ENCODE results near the gene IQCM.

Gene IQCM

GRCh38 chr4:149784018-149784417 is 31.6 kb downstream of the IQCM start:
- in situ Hi-C loops (cut with MboI; ENCODE audit: low sequenced_read_pairs): no loop called here

GRCh38 chr4:149781150-149781549 is 34.5 kb downstream of the IQCM start:
- in situ Hi-C loops (cut with MboI; ENCODE audit: low sequenced_read_pairs): no loop called here

DNA sequence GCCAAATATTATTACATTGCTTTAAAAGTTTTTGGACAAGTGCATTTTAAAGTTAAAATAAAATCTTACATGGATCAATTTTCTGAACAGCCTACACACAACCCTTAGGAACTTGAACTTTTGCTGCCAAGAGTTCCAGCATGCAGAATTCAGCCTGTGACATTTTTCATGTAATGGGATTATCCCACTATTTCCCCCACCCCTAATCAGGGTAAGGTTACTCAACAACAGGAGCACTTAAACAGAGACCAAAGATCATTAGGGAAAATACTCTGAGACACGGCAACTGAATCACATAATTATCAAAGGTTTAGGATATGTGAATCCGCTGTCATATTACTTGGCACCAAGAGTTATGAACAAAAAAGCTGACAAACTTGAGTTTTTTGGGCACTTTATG is 47.2 kb downstream of the IQCM start:
- in situ Hi-C loops (cut with MboI; ENCODE audit: low sequenced_read_pairs): no loop called here

- in situ Hi-C loops (cut with MboI; ENCODE audit: low sequenced_read_pairs): no loop called here
Measured at GRCh38 chr4:149766135-149766534, 49.5 kb downstream of the IQCM start.

DNA sequence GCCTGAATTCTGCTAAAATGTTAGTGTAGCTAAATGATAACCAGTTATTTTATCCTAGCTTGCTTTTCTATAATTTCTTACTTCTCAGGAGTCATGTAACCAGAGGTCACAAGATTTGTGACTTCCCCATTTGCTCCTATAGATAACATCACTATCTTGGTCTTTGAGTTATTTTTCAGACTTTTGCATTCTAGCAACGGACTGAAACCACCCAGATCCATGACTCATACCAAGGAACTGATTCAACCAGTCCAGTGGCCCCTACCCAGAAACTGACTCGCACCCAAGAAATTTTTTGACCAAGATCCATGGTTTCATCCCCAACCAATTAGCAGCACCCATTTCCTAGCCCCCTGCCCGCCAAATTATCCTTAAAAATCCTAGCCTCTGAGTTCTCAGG is 50.0 kb downstream of the IQCM start:
- in situ Hi-C loops (cut with MboI; ENCODE audit: low sequenced_read_pairs): no loop called here

DNA sequence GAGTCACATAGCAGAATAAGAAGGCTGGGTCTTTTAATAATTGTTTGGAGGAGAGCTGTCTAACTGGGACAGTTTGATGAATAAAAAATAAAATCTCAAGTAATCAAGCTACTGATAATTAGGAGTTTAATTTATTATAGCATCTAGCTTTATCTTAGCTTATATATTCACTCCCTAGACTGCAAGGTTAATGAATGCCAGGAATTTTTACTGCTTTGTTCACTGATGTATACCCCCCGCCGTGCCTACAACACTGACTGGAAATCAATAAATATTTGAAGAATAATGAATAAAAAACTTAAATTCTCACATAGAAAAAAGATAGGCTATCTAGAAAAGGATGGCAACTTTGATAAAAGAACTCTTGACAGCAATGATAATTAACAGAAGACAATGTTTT is 59.7 kb downstream of the IQCM start:
- in situ Hi-C loops (cut with MboI; ENCODE audit: low sequenced_read_pairs): no loop called here

DNA sequence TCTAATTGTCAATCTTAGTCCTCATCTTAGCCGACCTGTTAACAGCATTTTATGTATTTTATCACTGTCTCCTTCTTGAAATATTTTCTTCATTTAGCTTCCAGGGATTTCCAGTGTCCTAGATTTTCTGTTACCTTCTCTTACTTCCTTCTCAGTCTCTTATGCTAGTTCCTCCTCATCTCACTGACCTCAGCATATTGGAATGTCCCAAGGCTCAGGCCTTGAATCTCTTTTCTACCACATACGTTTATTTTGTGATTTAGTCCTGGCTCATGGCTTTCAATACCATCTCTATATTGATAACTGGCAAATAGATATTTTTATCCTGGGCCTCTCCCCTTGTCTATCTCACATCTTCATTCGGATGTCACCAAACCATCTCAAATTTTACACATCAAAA is 61.1 kb downstream of the IQCM start:
- in situ Hi-C loops (cut with MboI; ENCODE audit: low sequenced_read_pairs): no loop called here

DNA sequence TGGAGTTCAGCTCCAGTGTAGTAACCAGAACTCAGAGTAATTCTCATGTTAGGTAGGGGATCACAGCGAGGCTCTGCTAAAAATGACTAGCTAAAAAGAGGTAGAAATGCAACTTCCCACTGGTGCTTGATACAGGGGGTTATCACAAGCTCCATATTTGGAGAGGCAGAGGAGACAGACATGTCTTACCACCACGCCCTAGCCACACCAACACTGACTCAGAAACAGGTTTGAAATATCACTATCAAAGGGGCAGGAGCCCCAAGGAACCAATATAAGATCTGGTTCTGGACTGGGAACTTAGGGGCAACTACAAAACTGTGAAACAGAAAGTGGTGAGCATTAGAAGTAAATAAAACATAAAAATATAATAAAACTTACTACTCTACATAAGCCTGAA is 62.9 kb downstream of the IQCM start:
- in situ Hi-C loops (cut with MboI; ENCODE audit: low sequenced_read_pairs): no loop called here

DNA sequence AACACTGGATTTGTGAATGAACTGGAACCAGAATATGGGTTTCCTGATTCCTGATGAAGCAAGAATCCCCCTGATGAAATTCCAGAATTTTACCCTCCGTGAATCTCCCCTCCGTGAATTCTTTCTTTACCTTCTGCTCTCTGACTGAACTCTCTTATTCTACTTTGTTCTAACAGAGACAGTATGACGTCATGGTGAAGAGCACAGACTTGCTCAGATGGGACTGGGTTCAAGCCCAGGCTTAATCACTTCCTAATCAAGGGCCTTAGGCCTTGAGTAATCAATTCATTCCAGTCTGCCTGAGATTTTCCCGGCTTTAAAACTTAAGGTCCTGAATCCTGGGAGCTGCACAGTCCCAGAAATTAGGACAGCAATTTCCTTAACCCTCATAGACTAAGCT is 64.5 kb downstream of the IQCM start:
- in situ Hi-C loops (cut with MboI; ENCODE audit: low sequenced_read_pairs): no loop called here

GRCh38 chr4:149749784-149750183 is 65.9 kb downstream of the IQCM start:
- in situ Hi-C loops (cut with MboI; ENCODE audit: low sequenced_read_pairs): no loop called here

GRCh38 chr4:149747646-149748045 is 68.0 kb downstream of the IQCM start:
- in situ Hi-C loops (cut with MboI; ENCODE audit: low sequenced_read_pairs): no loop called here

- in situ Hi-C loops (cut with MboI; ENCODE audit: low sequenced_read_pairs): no loop called here
Measured at GRCh38 chr4:149746276-149746675, 69.4 kb downstream of the IQCM start.

DNA sequence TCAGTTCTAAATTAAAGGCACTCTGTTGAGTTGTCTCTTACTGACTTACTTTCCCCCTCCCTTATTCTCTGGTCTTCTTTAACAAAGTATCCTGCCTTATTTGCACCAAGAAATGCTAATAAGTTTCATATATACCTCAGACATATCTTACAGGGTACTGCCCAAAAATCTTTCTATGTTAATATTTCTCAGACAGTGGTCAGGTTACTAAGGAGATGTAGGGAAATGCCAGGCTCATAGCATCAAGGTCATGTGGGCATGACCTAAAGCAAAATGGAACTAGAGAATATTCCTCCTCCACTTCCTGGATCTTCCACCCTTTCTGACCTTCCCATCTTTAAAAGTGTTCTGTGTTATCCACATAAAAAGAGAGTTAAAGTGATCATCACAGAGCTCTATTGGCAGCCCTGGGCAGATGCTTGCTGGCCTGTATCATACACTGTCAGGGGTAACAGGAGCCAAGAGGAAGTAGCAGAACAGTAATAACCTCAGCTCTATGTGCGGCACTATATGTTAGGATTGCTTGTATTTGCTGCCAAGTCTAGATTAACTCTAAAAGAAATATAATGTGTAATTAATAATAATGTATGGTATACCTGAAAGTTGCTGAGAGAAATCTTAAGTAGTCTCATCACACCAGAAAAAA is 74.3 kb downstream of the IQCM start:
- in situ Hi-C loops (cut with MboI; ENCODE audit: low sequenced_read_pairs): no loop called here

GRCh38 chr4:149738156-149738555 is 77.5 kb downstream of the IQCM start:
- in situ Hi-C loops (cut with MboI; ENCODE audit: low sequenced_read_pairs): no loop called here

GRCh38 chr4:149735796-149736195 is 79.8 kb downstream of the IQCM start:
- in situ Hi-C loops (cut with MboI; ENCODE audit: low sequenced_read_pairs): no loop called here

DNA sequence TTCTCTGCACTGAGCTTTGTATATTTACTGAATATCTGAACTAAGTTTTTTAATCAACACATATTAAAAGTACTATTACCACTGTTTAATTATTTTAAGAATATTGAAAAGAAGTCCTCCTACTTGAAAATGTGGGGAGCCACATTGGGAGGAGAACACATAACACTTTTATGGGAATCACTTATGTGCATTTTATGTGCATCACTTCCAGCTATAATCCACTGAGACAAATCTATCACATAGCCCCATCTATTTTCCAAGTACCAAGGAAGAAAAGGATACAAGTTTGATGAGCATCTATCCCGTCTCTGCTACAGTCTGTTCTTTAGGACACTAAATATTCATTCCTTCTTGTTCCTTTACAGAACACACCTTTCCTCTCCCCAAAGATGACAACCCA is 87.2 kb downstream of the IQCM start:
- in situ Hi-C loops (cut with MboI; ENCODE audit: low sequenced_read_pairs): no loop called here

- in situ Hi-C loops (cut with MboI; ENCODE audit: low sequenced_read_pairs): no loop called here
Measured at GRCh38 chr4:149727663-149728062, 88.0 kb downstream of the IQCM start.

GRCh38 chr4:149723065-149723464 is 92.6 kb downstream of the IQCM start:
- in situ Hi-C loops (cut with MboI; ENCODE audit: low sequenced_read_pairs): no loop called here

DNA sequence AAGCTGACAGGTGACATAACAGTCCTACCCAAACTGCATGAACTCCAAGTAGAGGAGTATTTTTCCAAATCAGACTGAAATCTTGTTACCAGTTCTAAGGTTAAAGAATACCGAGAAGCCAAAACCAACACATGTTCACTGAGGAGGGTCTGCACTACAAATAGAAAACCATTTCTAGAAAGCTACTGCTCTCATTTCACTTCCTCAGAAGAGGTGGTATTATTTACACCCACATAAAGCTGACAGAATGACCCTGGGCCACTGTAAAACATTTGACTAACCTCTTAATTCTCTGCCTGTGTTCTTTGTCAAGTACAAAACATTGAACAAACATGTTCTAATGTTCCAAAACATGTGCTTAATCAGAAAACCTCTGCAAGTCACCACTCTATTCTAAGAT is 95.8 kb downstream of the IQCM start:
- in situ Hi-C loops (cut with MboI; ENCODE audit: low sequenced_read_pairs): no loop called here

DNA sequence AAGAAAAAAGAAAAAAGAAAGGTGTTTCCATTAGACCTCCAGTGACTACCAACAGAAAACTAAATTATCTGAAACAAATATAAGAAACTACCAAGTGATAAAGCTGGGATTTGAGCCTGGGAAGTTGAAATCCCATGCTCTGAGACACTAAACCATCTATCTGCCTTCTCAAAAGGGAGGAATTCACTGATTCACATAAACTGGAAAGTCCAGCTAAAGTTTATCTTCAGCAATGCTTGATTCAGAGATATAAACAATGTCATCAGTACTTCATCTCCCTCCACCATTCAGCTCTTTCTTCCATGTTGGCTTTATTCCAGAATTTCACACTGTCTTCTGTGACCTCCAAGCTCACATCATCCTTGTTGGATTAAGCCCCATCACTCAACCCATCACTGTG is 96.3 kb downstream of the IQCM start:
- in situ Hi-C loops (cut with MboI; ENCODE audit: low sequenced_read_pairs): no loop called here

GRCh38 chr4:149718500-149718899 is 97.1 kb downstream of the IQCM start:
- in situ Hi-C loops (cut with MboI; ENCODE audit: low sequenced_read_pairs): no loop called here

DNA sequence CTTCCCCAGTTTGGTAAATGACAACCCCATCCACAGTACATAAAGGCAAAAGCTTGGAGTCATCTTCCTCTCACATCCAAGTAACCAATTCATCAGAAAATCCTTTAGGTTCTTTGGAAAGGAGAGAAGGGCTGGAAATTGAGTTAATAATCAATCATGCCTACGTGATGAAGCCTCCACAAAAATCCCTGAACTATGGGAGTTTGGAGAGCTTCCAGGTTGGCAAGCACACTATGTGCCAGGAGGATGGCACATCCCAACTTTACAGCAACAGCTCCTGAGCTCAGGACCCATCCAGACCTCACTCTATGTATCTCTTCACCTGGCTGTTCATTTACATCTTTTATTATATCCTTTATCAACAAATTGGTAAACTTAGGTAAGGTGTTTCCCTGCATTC is 98.9 kb downstream of the IQCM start:
- in situ Hi-C loops (cut with MboI; ENCODE audit: low sequenced_read_pairs): no loop called here

DNA sequence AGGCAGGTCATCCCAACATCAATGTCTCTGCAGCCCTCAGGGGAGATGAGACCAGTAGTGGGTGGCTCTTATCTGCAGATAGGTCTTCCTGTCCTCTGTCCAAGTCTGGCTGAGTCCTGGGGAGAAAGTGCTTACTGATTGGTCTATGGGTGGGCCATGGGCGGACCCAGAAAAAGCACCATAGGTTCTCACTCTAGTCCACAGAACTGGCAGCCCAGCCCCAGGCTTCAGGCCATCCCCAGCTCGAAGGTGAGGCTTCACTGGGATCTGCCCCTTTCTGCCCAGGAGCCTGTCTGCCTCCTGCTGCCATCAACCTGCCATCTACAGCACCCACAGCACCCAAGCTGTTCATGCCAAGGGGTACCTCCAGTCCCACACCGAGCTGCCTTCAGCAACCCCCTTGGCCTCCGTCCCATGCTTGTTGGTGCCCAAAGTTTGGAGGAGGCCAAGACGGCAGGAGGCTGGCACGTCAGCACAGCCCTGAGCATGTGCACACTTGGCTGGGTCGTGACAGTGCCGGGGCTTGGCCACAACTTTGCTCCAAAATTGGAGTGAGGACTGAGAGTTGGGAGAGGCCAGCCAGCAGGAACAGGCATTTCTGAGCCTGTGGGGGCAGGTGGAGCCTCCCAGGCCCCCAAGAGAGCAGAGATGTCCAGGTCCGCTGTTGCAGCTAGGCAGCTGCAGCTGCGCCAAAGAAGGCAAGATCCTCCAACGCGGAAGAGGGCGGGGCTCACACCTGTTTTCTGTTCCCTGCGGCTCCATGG is 99.6 kb downstream of the IQCM start:
- in situ Hi-C loops (cut with MboI; ENCODE audit: low sequenced_read_pairs): no loop called here

Data from HL-60/S4 (cell line).